GM12892 (cell line): ENCODE measurements around the gene RNU4-1.

Experiments used
- DNase-seq: peaks from one replicate; pipeline ENCODE4 v3.0.0; 2011; ENCODE audit not compliant: insufficient read length
- FAIRE-seq: peaks from 2 replicates; lab custom pipeline; 2011; peaks lifted over from hg19 to GRCh38; lab: Jason Lieb, UNC
- POLR2A ChIP-seq: IDR thresholded peaks from 2 replicates; pipeline ENCODE4 v1.6.1; 2011; ENCODE audit warnings: low read depth, low read length, control low read depth
- POLR2AphosphoS5 ChIP-seq: IDR thresholded peaks from 2 replicates; pipeline ENCODE4 v1.6.1; 2011; ENCODE audit warnings: low read depth, low read length, control low read depth
- TAF1 ChIP-seq: IDR thresholded peaks from 2 replicates; pipeline ENCODE4 v1.6.1; 2011; ENCODE audit warnings: low read depth, mild to moderate bottlenecking, control low read depth, low read length, borderline replicate concordance

RNU4-1 gene

DNA sequence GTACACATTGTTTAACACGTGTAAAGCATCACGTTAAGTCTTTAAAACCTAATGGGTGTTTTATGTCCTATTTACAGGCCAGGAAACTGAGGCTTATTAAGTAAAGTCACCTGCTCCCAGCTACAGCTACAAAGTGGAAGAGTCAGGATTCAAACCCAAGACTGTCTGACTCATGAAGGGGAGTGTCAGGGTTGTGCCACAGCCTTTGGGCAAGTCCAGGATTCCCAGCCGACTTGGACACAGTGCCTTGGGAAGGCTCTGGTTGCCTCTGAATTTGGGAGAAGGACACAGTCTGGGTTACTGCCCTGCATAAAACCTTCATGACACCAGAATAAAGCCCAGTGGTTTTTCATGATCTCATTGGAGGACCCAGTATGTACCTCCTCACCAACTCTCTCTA is 8.7 kb downstream of the RNU4-1 start:
- no peak for FAIRE-seq
- TF ChIP-seq POLR2A = no peak
- no peak for TF ChIP-seq POLR2AphosphoS5
- no peak for TF ChIP-seq TAF1
- no peak for DNase-seq

- TF ChIP-seq POLR2A = no peak
- no peak for TF ChIP-seq POLR2AphosphoS5
- no peak for TF ChIP-seq TAF1
- DNase-seq (no peak), FAIRE-seq (no peak)
Observed at GRCh38 chr12:120283318-120283717, 9.7 kb downstream of the RNU4-1 start.

DNA sequence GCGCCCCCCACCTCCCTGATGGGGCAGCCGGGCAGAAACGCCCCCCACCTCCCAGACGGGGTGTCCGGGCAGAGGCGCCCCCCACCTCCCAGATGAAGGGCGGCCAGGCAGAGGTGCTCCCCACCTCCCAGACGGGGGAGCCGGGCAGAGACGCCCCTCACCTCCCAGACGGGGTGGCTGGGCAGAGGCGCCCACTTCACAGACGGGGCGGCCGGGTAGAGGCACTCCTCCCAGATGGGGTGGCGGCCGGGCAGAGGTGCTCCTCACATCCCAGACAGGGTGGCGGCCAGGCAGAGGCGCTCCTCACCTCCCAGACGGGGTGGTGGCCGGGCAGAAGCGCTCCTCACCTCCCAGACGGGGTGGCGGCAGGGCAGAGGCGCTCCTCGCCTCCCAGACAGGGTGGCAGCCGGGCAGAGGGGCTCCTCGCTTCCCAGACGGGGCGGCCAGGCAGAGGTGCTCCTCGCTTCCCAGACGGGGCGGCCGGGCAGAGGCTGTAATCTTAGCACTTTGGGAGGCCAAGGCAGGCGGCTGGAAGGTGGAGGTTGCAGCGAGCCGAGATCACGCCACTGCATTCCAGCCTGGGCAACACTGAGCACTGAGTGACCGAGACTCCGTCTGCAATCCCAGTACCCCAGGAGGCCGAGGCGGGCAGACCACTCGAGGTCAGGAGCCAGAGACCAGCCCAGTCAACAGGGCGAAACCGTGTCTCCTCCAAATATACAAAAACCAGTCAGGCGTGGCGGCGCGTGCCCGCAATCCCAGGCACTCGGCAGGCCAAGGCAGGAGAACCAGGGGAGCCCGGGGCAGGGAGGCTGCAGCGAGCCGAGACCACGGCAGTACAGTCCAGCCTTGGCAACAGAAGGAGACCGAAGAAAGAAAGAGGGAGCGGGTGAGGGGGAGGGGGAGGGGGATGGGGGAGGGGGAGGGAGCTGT is 14.6 kb downstream of the RNU4-1 start:
- TF ChIP-seq POLR2AphosphoS5 (no peak), TAF1 (no peak), POLR2A (no peak)
- DNase-seq = no peak
- FAIRE-seq = no peak

GRCh38 chr12:120276734-120277133 is 16.3 kb downstream of the RNU4-1 start:
- TF ChIP-seq TAF1 = no peak
- TF ChIP-seq POLR2AphosphoS5 = no peak
- no peak for TF ChIP-seq POLR2A
- FAIRE-seq = no peak
- DNase-seq = no peak

DNA sequence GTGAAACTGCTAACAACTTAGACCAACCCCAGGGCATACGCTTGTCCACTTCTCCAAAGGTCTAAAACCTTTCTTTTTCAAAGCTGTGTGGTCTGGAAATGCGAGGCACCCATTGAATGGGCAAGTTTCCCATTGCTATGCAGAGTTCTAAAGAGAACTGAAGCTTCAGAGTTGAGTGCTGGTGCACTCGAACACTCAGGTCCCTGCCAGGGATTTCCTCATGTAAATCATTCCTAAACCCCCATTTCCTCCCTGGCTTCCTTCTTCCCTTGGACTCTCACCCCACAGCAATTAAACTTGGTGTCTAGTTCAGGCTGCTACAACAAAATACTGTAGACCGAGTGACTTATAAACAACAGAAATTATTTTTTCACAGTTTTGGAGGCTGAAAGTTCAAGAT is 25.3 kb downstream of the RNU4-1 start:
- FAIRE-seq (no peak), DNase-seq (no peak)
- no peak for TF ChIP-seq POLR2AphosphoS5
- TF ChIP-seq POLR2A = no peak
- no peak for TF ChIP-seq TAF1

GRCh38 chr12:120266180-120266870 is 26.7 kb downstream of the RNU4-1 start:
- FAIRE-seq (no peak), DNase-seq (no peak)
- no peak for TF ChIP-seq POLR2AphosphoS5
- no peak for TF ChIP-seq POLR2A
- no peak for TF ChIP-seq TAF1

DNA sequence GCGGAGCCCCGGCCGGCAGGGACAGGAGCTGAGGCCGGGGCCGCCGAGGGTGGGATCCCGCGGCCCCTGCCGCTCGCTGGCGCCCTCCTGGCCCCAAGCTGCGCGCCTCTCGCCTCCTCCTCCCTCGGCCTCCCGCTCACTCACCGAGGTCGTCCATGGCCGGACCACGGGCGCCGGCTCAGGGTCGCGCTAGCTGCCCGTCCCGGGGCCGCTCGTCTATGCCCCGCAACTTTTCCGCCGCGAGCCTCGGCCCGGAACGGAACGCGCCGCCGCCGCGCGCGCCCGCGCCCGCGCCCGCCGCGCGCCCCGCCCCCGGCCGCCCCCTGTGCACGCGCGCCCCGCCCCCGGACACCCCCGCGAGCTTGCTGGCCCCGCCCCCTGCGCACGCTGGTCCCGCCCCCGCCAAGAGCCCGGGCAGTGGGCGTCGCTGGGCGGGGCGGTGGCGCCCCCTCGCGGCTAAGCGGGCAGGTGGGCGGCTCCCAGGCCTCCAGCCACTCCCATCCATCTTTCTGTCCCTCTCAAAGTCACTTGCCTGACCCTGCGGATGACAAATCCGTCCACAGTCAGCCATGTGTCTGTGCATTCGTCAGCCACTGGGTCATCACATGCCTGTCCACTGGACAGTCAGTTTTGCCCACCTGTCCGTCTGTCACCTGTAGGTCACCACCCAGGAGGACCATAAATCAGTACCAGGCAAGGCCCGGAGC is 27.4 kb downstream of the RNU4-1 start, which contains the start of gene PXN:
Gene PXN, minus strand, starts transcription at position 258 of the 707 bp plus-strand sequence. Its CDS starts 101 bp downstream, at position 157.
- peak; percentile 73 for FAIRE-seq

GRCh38 chr12:120264904-120265472 is 28.0 kb downstream of the RNU4-1 start:
- DNase-seq = no peak
- TF ChIP-seq TAF1 = no peak
- TF ChIP-seq POLR2A = no peak
- no peak for TF ChIP-seq POLR2AphosphoS5
- FAIRE-seq = no peak

More for the DNA sequence above, 27.4 kb downstream of the RNU4-1 start, which contains the start of gene PXN:
- TF ChIP-seq TAF1 (no peak), POLR2A (peak; percentile 26; the same call in 1 of the 2 replicates), POLR2AphosphoS5 (no peak)
- DNase-seq = peak; percentile 79

DNA sequence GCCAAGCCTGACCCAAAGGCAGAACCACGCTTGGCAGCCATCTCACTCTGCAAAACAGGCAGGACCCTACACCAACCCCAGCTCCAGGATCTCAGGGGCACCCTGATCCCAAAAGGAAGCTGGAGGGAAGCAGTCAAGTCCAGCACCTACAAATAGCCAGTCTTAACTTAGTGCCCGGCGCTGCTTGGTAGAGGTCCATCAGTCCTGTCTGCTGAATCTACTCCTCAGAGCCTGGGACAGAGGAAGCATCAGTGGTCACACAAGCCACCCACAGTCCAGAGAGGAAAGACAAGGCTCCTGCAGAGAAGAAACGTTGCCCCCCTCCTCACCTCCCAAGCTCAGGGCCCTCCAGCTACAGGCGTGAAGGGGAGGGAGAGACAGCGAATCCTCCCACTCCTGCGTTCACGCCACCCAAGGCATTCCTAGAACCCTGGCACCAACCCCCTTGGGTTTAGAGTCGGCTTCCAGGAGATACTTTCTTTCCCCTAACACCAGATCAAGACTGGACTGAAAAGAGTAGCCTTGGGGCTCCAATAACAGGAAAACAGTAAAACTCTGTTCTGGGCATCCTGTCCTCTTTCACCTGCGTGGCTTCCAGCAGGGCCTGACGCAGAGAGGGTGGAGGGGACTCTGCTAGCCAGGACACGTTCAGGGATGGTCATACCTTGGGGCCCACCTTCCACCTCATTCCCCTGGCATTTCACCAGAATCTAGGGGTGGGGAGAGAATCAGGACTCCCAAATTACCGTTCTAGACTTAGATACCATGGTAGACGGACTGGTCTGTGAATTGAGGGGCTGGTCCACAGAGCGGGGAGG is 28.7 kb downstream of the RNU4-1 start:
- FAIRE-seq (no peak), DNase-seq (no peak)
- TF ChIP-seq TAF1 (no peak), POLR2A (no peak), POLR2AphosphoS5 (no peak)

DNA sequence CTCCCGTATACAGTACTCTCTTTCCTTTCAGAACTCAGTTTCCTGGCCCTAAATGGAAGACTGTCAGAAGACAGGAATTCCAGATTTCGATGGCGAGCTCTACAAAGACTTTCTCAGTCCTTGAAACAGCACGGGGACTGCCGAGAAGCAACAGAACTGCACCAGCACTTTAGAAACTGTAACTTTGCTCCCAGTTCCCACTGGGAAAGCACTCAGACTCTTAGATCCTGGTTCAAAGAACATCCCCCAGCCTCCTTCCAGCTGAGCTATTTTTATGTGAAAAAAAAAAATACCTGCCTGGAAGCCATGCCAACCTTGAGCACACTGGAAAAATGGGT is 29.3 kb downstream of the RNU4-1 start:
- no peak for FAIRE-seq
- no peak for TF ChIP-seq TAF1
- no peak for TF ChIP-seq POLR2AphosphoS5
- no peak for TF ChIP-seq POLR2A

More for the DNA sequence above, 29.3 kb downstream of the RNU4-1 start:
- no peak for DNase-seq
